Kidney (tissue), 14 donors: ENCODE data around the gene SLC38A11. TPM values are rescaled to one million over a fixed set of nuclear protein-coding genes. Genes with fewer than 3 reads are reported as not detected.

Experiments used
- DNase-seq, 5 donors: peaks; one replicate each; pipeline ENCODE4 v3.0.0-alpha.2; 2013 to 2020
- FAIRE-seq: peaks from 2 replicates; lab custom pipeline; 2012; peaks lifted over from hg19 to GRCh38; lab: Jason Lieb, UNC
- H3K27ac ChIP-seq, 2 donors: one replicate each; pipeline ENCODE4 v1.7.0; 2013; ENCODE audit warnings: low read depth in 2 of 2, low read length in 2 of 2, inconsistent platforms in 1 of 2
- H3K27me3 ChIP-seq: one replicate; pipeline ENCODE4 v1.7.1; 2013; ENCODE audit warnings: low read length, inconsistent platforms; ENCODE audit not compliant: control insufficient read depth, insufficient read depth
- H3K36me3 ChIP-seq, 3 donors: one replicate each; pipeline versions ENCODE4 v1.7.0 to v1.7.1; 2013; ENCODE audit warnings: low read length in 3 of 3, control low read depth in 1 of 3, inconsistent platforms in 1 of 3; ENCODE audit not compliant: insufficient read depth in 3 of 3, control insufficient read depth in 2 of 3
- H3K4me1 ChIP-seq, 3 donors: one replicate each; pipeline versions ENCODE4 v1.7.0 to v1.7.1; 2013; ENCODE audit warnings: low read length in 3 of 3, inconsistent platforms in 1 of 3, low read depth in 1 of 3; ENCODE audit not compliant: control insufficient read depth in 2 of 3, insufficient read depth in 2 of 3
- H3K4me3 ChIP-seq, 3 donors: one replicate each; pipeline versions ENCODE4 v1.7.0 to v1.8.1; 2013; ENCODE audit warnings: low read length in 3 of 3, control low read depth in 1 of 3, inconsistent platforms in 1 of 3
- H3K9ac ChIP-seq, 3 donors: one replicate each; pipeline versions ENCODE4 v1.7.0 to v1.7.1; 2013; ENCODE audit warnings: low read length in 3 of 3, control low read depth in 1 of 3, inconsistent platforms in 1 of 3
- H3K9me3 ChIP-seq, 3 donors: one replicate each; pipeline versions ENCODE4 v1.7.0 to v1.7.1; 2013; ENCODE audit warnings: low read length in 3 of 3, control low read depth in 1 of 3, inconsistent platforms in 1 of 3; ENCODE audit not compliant: control insufficient read depth in 2 of 3, insufficient read depth in 1 of 3
- intact Hi-C: fragments of 100-400 bp; cut with DNase I; formaldehyde crosslinking; loops from one replicate; pipeline ENCODE4 v1.11.1; 2022
- polyA plus RNA-seq: library from polyadenylated mRNA; stranded (reverse); fragments of 350-450 nt; fragmentation: Illumina TruSeq; extraction: RNeasy Lipid Tissue Mini Kit (QIAGEN cat#74804); gene quantifications from one replicate; pipeline ENCODE4 v1.2.3, GENCODE V29; 2014; ENCODE audit warnings: low read depth, low replicate concordance; ENCODE audit not compliant: insufficient read depth
- total RNA-seq: library from RNA; stranded (reverse); fragmentation: NEBNext Ultra II Directional; extraction: Animal tissue kit (Norgen Biotek cat#: 25700); gene quantifications from one replicate; pipeline ENCODE4 v1.2.1, GENCODE V29; 2021
- TF ChIP-seq, protein P1 (sequence below): IDR thresholded peaks from 3 replicates; pipeline ENCODE4 v1.5.1; 2012; ENCODE audit warnings: mild to moderate bottlenecking, moderate library complexity, borderline replicate concordance; ENCODE audit not compliant: insufficient read depth; ENCODE audit errors: extremely low read depth
- donor health status: control.
- donor health status: control.
- donor health status: control.
- donor health status: control.
- donor health status: control.
- donor health status: DM: yes; HTN: yes; CAD: no.
- donor health status: Normal renal cell carcinoma (clear cell type).

SLC38A11 gene
- total and polyA plus RNA-seq, 2 donors from 2014 or later = 6.5 to 20.0 TPM

GRCh38 chr2:164974221-164974620 lies 18.9 kb upstream of the SLC38A11 start:
- H3K27me3 ChIP-seq = no peaks in the 10 kb centered on the region
- no peak for DNase-seq
- no peak for FAIRE-seq
- no peak overlapping the region for H3K9ac ChIP-seq
- H3K27ac ChIP-seq = no peak overlapping the region
- TF ChIP-seq, protein P1, sequence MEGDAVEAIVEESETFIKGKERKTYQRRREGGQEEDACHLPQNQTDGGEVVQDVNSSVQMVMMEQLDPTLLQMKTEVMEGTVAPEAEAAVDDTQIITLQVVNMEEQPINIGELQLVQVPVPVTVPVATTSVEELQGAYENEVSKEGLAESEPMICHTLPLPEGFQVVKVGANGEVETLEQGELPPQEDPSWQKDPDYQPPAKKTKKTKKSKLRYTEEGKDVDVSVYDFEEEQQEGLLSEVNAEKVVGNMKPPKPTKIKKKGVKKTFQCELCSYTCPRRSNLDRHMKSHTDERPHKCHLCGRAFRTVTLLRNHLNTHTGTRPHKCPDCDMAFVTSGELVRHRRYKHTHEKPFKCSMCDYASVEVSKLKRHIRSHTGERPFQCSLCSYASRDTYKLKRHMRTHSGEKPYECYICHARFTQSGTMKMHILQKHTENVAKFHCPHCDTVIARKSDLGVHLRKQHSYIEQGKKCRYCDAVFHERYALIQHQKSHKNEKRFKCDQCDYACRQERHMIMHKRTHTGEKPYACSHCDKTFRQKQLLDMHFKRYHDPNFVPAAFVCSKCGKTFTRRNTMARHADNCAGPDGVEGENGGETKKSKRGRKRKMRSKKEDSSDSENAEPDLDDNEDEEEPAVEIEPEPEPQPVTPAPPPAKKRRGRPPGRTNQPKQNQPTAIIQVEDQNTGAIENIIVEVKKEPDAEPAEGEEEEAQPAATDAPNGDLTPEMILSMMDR = no peak
- intact Hi-C loops = no loop called here
- no peak overlapping the region for H3K4me3 ChIP-seq
- H3K4me1 ChIP-seq = no peaks in the 10 kb centered on the region
- no peaks in the 10 kb centered on the region for H3K36me3 ChIP-seq
- no peaks in the 10 kb centered on the region for H3K9me3 ChIP-seq

DNA sequence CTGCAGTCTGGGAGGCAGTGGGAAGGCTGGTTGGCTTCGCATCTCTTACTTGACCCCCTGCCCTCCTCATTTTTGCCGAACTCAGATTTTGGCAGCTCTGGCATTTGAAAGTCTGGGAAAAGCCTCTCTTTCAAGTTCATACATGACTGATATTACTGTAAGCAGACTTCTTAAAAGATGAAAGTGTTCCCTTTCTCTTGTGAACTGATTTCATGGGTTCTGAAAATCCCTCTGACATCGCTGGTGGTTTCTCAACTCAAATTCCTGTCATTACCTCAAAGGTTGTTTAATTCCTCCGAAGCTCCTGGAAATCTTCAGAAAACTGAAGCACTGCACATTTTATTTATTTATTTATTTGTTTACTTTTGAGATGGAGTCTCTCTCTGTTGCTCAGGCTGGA lies 16.9 kb upstream of the SLC38A11 start:
- TF ChIP-seq, protein P1 = no peak
- intact Hi-C loops = no loop called here
- no peak overlapping the region for H3K4me3 ChIP-seq
- H3K27me3 ChIP-seq = no peaks in the 10 kb centered on the region
- H3K9ac ChIP-seq = no peak overlapping the region
- H3K9me3 ChIP-seq = no peaks in the 10 kb centered on the region
- H3K4me1 ChIP-seq = no peaks in the 10 kb centered on the region
- no peak overlapping the region for H3K27ac ChIP-seq
- FAIRE-seq = no peak
- no peaks in the 10 kb centered on the region for H3K36me3 ChIP-seq
- DNase-seq = no peak

GRCh38 chr2:164969909-164970690 lies 14.8 kb upstream of the SLC38A11 start:
- TF ChIP-seq, protein P1 = no peak
- Histone ChIP-seq H3K9me3 (no peaks in the 10 kb centered on the region), H3K4me1 (no peaks in the 10 kb centered on the region), H3K36me3 (no peaks in the 10 kb centered on the region), H3K27ac (no peak overlapping the region), H3K27me3 (no peaks in the 10 kb centered on the region), H3K4me3 (no peak overlapping the region), H3K9ac (no peak overlapping the region)
- intact Hi-C loops = no loop called here
- DNase-seq = no peak
- no peak for FAIRE-seq
